HepG2 (cell line): Measurements from ENCODE around the gene UBE2B. TPM values are rescaled to one million over a fixed set of nuclear protein-coding genes. Genes with fewer than 3 reads are reported as not detected.

ENCODE experiments used
- CBX5 ChIP-seq: sonication (generic); formaldehyde crosslinking; IDR thresholded peaks from 2 replicates; pipeline ENCODE4 v1.4.0; 2020; ENCODE audit warnings: missing genetic modification reagents, borderline replicate concordance
- FOXC1 ChIP-seq: sonication (generic); formaldehyde crosslinking; IDR thresholded peaks from 2 replicates; pipeline ENCODE4 v1.8.0; 2022; ENCODE audit warnings: mild to moderate bottlenecking, missing genetic modification reagents, borderline replicate concordance
- HNF4A ChIP-seq: sonication (generic); formaldehyde crosslinking; IDR thresholded peaks from 2 replicates; pipeline ENCODE4 v1.4.0; 2020; ENCODE audit warnings: missing genetic modification reagents
- HNRNPH1 ChIP-seq: fragments of 200-400 bp; formaldehyde crosslinking; optimal IDR thresholded peaks from 2 replicates; pipeline ENCODE3; 2017; ENCODE audit warnings: mild to moderate bottlenecking, low read depth, low read length
- IRX3 ChIP-seq: sonication (generic); formaldehyde crosslinking; IDR thresholded peaks from 2 replicates; pipeline ENCODE4 v1.8.1; 2023; ENCODE audit warnings: mild to moderate bottlenecking, low read depth, missing genetic modification reagents, borderline replicate concordance
- KDM3A ChIP-seq: IDR thresholded peaks from 2 replicates; pipeline ENCODE4 v1.6.1; 2018; ENCODE audit warnings: low read depth, missing compliant biosample characterization
- MYNN ChIP-seq: sonication (generic); formaldehyde crosslinking; IDR thresholded peaks from 2 replicates; pipeline ENCODE4 v1.4.0; 2020; ENCODE audit warnings: mild to moderate bottlenecking, low read depth, missing genetic modification reagents
- PHF20 ChIP-seq: sonication (generic); formaldehyde crosslinking; IDR thresholded peaks from 2 replicates; pipeline ENCODE4 v1.5.0; 2020; ENCODE audit warnings: mild to moderate bottlenecking, missing genetic modification reagents
- POLR2AphosphoS2 ChIP-seq: IDR thresholded peaks from 2 replicates; pipeline ENCODE4 v1.6.1; 2011; ENCODE audit warnings: low read depth, low read length, improper control_type of control experiment
- TBL1XR1 ChIP-seq: fragments of 150-350 bp; IDR thresholded peaks from 2 replicates; pipeline ENCODE4 v1.6.1; 2014; ENCODE audit warnings: borderline replicate concordance, low read length; ENCODE audit not compliant: partially characterized antibody
- ZNF441 ChIP-seq: sonication (generic); formaldehyde crosslinking; IDR thresholded peaks from 2 replicates; pipeline ENCODE4 v1.7.0; 2021; ENCODE audit warnings: missing genetic modification reagents, borderline replicate concordance
- ZNF546 ChIP-seq: sonication (generic); formaldehyde crosslinking; conservative IDR thresholded peaks from 2 replicates; pipeline ENCODE4 v1.8.1; 2023; ENCODE audit warnings: mild to moderate bottlenecking, missing genetic modification reagents
- ZNF672 ChIP-seq: sonication (generic); formaldehyde crosslinking; IDR thresholded peaks from 2 replicates; pipeline ENCODE4 v1.8.1; 2022; ENCODE audit warnings: missing genetic modification reagents
- ZNF776 ChIP-seq: sonication (generic); formaldehyde crosslinking; IDR thresholded peaks from 2 replicates; pipeline ENCODE4 v1.4.0; 2020; ENCODE audit warnings: mild to moderate bottlenecking, missing genetic modification reagents
- ZNF780A ChIP-seq: sonication (generic); formaldehyde crosslinking; IDR thresholded peaks from 2 replicates; pipeline ENCODE4 v1.8.0; 2022; ENCODE audit warnings: mild to moderate bottlenecking, missing genetic modification reagents, moderate library complexity
- ZNF782 ChIP-seq: sonication (generic); formaldehyde crosslinking; IDR thresholded peaks from 2 replicates; pipeline ENCODE4 v1.4.0; 2020; ENCODE audit warnings: missing genetic modification reagents, mild to moderate bottlenecking, borderline replicate concordance
- ZSCAN22 ChIP-seq: sonication (generic); formaldehyde crosslinking; IDR thresholded peaks from 2 replicates; pipeline ENCODE4 v1.4.0; 2020; ENCODE audit warnings: mild to moderate bottlenecking, missing genetic modification reagents
- ZZZ3 ChIP-seq: sonication (generic); formaldehyde crosslinking; IDR thresholded peaks from 2 replicates; pipeline ENCODE4 v1.4.0; 2020; ENCODE audit warnings: missing genetic modification reagents, mild to moderate bottlenecking, borderline replicate concordance
- polyA plus RNA-seq, 8 experiments: library from polyadenylated mRNA; depleted of rRNA in 3 of 8; stranded (reverse) in 7 of 8; unstranded in 1 of 8; fragments of >200 nt; fragmentation: Illumina TruSeq in 4 of 8; extraction: Trizol in 4 of 8; gene quantifications; 2 replicates each; pipeline versions ENCODE4 v1.2.1 to v1.2.3, GENCODE V29; 2011 to 2016; ENCODE audit warnings: low read depth in 4 of 8, missing spikeins in 1 of 8, mixed read lengths in 1 of 8; ENCODE audit not compliant: insufficient read depth in 1 of 8
- total RNA-seq, 5 experiments: library from RNA; depleted of rRNA; stranded (reverse); fragments of >200 nt; fragmentation: Illumina TruSeq; extraction: Trizol; gene quantifications; 2 replicates each; pipeline ENCODE4 v1.2.3, GENCODE V29; 2016; ENCODE audit warnings: low read depth in 1 of 5
- TF ChIP-seq, protein P1 (sequence below): sonication (generic); formaldehyde crosslinking; IDR thresholded peaks from 2 replicates; pipeline ENCODE4 v1.4.0; 2020; ENCODE audit warnings: mild to moderate bottlenecking, missing genetic modification reagents
- TF ChIP-seq, protein P2 (sequence below): sonication (generic); formaldehyde crosslinking; IDR thresholded peaks from 2 replicates; pipeline ENCODE4 v1.4.0; 2020; ENCODE audit warnings: missing genetic modification reagents, mild to moderate bottlenecking, borderline replicate concordance
- TF ChIP-seq, protein P3 (sequence below): sonication (generic); formaldehyde crosslinking; IDR thresholded peaks from 2 replicates; pipeline ENCODE4 v1.5.0; 2020; ENCODE audit warnings: missing genetic modification reagents
- TF ChIP-seq, protein P4 (sequence below): sonication (generic); formaldehyde crosslinking; IDR thresholded peaks from 2 replicates; pipeline ENCODE4 v1.8.1; 2022; ENCODE audit warnings: low read depth, mild to moderate bottlenecking, missing genetic modification reagents

UBE2B gene
- total and polyA plus RNA-seq, 2 of the 13 experiments (the other 11 are each of a cell fraction or from before 2014, with no cell fraction given): 25.2 to 56.0 TPM

DNA sequence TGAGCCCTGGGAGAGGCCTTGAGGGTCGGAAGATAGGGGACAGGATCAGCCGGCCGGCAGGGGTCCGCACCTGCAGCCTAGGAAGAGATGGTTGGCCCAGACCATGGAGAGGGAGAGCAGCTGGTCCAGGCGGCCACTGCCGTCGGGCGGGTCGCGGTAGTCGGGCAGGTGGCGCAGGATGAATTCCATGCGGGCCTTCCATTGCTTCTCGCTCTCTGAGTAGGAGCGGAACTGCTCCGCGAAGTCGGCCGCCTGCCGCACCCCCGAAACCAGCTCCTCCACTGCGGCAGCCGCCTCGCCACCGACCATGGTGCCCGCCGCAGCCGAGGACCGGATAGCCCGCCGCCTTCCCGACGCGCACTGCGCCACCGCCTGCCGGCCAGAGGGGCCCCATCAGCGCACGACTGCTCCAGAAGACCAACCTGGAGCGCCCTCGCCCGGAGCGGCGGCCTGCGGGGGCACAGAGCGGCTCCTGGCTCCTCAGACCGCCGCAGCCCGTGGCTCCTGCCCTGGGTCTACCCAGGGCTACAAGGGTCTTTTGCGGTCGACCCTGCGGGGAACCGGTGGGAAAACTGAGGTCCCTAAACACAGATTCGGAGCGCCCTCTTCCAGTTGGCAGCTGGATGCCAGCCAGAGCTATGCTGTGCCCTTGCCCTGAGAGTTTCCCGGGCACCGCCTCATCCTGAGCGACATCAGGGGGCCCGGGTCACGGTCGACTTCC is 40.3 kb downstream of the UBE2B start, which contains the start of gene CDKN2AIPNL (continued):
- TF ChIP-seq ZNF780A (peak; percentile 86), IRX3 (CRISPR knock-in tag) (peak; percentile 72; the same call in 1 of the 2 replicates), ZSCAN22 (CRISPR knock-in tag) (no peak), KDM3A (CRISPR knock-in tag) (peak; percentile 97), TBL1XR1 (peak; percentile 27), ZNF776 (peak; percentile 96), ZNF782 (peak; percentile 97; the same call in 1 of the 2 replicates), ZNF441 (CRISPR knock-in tag) (0 out of 2 replicates have a peak, but pooled peaks have one; percentile 36), PHF20 (CRISPR knock-in tag) (peak; percentile 94), ZNF546 (CRISPR knock-in tag) (no peak), HNRNPH1 (no peak), CBX5 (peak; percentile 95; the same call in 1 of the 2 replicates), MYNN (CRISPR knock-in tag) (no peak), FOXC1 (CRISPR knock-in tag) (peak; percentile 83; the same call in 1 of the 2 replicates), ZNF672 (CRISPR knock-in tag) (0 out of 2 replicates have a peak, but pooled peaks have one; percentile 79), HNF4A (CRISPR knock-in tag) (peak; percentile 43; the same call in 1 of the 2 replicates), POLR2AphosphoS2 (no peak), ZZZ3 (CRISPR knock-in tag) (peak; percentile 97; the same call in 1 of the 2 replicates)
- TF ChIP-seq, protein P1, sequence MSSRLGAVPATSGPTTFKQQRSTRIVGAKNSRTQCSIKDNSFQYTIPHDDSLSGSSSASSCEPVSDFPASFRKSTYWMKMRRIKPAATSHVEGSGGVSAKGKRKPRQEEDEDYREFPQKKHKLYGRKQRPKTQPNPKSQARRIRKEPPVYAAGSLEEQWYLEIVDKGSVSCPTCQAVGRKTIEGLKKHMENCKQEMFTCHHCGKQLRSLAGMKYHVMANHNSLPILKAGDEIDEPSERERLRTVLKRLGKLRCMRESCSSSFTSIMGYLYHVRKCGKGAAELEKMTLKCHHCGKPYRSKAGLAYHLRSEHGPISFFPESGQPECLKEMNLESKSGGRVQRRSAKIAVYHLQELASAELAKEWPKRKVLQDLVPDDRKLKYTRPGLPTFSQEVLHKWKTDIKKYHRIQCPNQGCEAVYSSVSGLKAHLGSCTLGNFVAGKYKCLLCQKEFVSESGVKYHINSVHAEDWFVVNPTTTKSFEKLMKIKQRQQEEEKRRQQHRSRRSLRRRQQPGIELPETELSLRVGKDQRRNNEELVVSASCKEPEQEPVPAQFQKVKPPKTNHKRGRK (CRISPR knock-in tag): peak; percentile 41; the same call in 1 of the 2 replicates
- TF ChIP-seq, protein P2, sequence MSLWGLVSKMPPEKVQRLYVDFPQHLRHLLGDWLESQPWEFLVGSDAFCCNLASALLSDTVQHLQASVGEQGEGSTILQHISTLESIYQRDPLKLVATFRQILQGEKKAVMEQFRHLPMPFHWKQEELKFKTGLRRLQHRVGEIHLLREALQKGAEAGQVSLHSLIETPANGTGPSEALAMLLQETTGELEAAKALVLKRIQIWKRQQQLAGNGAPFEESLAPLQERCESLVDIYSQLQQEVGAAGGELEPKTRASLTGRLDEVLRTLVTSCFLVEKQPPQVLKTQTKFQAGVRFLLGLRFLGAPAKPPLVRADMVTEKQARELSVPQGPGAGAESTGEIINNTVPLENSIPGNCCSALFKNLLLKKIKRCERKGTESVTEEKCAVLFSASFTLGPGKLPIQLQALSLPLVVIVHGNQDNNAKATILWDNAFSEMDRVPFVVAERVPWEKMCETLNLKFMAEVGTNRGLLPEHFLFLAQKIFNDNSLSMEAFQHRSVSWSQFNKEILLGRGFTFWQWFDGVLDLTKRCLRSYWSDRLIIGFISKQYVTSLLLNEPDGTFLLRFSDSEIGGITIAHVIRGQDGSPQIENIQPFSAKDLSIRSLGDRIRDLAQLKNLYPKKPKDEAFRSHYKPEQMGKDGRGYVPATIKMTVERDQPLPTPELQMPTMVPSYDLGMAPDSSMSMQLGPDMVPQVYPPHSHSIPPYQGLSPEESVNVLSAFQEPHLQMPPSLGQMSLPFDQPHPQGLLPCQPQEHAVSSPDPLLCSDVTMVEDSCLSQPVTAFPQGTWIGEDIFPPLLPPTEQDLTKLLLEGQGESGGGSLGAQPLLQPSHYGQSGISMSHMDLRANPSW: no peak; the same call in 1 of the 2 replicates
- TF ChIP-seq, protein P3, sequence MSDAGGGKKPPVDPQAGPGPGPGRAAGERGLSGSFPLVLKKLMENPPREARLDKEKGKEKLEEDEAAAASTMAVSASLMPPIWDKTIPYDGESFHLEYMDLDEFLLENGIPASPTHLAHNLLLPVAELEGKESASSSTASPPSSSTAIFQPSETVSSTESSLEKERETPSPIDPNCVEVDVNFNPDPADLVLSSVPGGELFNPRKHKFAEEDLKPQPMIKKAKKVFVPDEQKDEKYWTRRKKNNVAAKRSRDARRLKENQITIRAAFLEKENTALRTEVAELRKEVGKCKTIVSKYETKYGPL (CRISPR knock-in tag): peak; percentile 71
- TF ChIP-seq, protein P4, sequence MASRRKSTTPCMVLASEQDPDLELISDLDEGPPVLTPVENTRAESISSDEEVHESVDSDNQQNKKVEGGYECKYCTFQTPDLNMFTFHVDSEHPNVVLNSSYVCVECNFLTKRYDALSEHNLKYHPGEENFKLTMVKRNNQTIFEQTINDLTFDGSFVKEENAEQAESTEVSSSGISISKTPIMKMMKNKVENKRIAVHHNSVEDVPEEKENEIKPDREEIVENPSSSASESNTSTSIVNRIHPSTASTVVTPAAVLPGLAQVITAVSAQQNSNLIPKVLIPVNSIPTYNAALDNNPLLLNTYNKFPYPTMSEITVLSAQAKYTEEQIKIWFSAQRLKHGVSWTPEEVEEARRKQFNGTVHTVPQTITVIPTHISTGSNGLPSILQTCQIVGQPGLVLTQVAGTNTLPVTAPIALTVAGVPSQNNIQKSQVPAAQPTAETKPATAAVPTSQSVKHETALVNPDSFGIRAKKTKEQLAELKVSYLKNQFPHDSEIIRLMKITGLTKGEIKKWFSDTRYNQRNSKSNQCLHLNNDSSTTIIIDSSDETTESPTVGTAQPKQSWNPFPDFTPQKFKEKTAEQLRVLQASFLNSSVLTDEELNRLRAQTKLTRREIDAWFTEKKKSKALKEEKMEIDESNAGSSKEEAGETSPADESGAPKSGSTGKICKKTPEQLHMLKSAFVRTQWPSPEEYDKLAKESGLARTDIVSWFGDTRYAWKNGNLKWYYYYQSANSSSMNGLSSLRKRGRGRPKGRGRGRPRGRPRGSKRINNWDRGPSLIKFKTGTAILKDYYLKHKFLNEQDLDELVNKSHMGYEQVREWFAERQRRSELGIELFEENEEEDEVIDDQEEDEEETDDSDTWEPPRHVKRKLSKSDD: peak; percentile 88
